Lower leg skin (tissue), 3 donors: ENCODE measurements around the gene PRPF8.

Experiments used
- POLR2A ChIP-seq, 2 donors: fragments of 450-650 bp; IDR thresholded peaks; one replicate each; pipeline ENCODE4 v1.6.1; 2016 to 2017; ENCODE audit warnings: antibody characterized with exemption in 2 of 2, mild to moderate bottlenecking in 1 of 2, moderate library complexity in 1 of 2
- TF ChIP-seq, protein P1 (sequence below), 3 donors: fragments of 450-650 bp; IDR thresholded peaks; one replicate each; pipeline ENCODE4 v1.5.1; 2016; ENCODE audit warnings: antibody characterized with exemption in 3 of 3, mild to moderate bottlenecking in 3 of 3, moderate library complexity in 2 of 3

- TF ChIP-seq, protein P1, sequence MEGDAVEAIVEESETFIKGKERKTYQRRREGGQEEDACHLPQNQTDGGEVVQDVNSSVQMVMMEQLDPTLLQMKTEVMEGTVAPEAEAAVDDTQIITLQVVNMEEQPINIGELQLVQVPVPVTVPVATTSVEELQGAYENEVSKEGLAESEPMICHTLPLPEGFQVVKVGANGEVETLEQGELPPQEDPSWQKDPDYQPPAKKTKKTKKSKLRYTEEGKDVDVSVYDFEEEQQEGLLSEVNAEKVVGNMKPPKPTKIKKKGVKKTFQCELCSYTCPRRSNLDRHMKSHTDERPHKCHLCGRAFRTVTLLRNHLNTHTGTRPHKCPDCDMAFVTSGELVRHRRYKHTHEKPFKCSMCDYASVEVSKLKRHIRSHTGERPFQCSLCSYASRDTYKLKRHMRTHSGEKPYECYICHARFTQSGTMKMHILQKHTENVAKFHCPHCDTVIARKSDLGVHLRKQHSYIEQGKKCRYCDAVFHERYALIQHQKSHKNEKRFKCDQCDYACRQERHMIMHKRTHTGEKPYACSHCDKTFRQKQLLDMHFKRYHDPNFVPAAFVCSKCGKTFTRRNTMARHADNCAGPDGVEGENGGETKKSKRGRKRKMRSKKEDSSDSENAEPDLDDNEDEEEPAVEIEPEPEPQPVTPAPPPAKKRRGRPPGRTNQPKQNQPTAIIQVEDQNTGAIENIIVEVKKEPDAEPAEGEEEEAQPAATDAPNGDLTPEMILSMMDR (IDR thresholded peaks at IDR 0.05): no peak
- TF ChIP-seq POLR2A (IDR thresholded peaks at IDR 0.05): no peak
Measured at GRCh38 chr17:1647802-1648171, 36.9 kb downstream of the PRPF8 start.
